GM19395 (cell line): ENCODE measurements around the gene KIAA1217.

Source experiments
- ATAC-seq: cut with Tn5 transposase; IDR thresholded peaks from one replicate; pipeline ENCODE4 v1.9.1; 2021; ENCODE audit warnings: mild to moderate bottlenecking, moderate library complexity; ENCODE audit not compliant: unreplicated experiment

KIAA1217 gene

DNA sequence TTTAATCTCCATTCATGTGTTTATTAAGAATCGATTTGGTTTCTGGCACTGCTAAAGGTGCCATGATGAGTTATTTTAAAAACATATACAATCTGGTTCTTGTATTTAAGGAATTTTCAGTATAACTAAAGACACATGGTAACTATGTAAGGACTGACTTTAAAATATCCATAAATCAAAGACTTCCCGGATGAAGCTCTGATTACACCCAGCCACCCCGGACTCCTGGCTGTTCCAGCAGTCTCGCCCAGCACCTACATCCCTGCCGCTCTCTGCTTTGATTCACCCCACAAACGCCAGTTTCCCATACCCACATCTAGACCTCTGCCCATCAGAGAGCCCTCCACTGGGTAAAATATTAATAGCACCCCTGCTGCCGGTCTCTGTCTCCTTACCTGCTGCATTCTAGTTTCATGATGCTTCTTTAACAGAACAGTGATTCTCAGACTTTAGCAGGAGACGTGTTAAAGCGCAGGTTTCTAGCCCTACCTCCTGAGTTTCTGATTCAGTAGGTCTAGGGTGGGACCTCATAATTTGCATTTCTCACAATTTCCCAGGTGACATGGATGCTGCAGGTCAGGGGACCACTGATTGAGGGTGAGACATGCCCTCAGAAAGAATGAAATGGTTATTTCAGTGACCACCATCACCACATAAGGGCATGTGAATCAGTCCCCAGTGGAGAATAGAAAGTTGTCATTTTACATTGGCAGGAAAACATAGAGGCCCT lies 185.7 kb downstream of the KIAA1217 start:
- peak; percentile 85 for ATAC-seq

DNA sequence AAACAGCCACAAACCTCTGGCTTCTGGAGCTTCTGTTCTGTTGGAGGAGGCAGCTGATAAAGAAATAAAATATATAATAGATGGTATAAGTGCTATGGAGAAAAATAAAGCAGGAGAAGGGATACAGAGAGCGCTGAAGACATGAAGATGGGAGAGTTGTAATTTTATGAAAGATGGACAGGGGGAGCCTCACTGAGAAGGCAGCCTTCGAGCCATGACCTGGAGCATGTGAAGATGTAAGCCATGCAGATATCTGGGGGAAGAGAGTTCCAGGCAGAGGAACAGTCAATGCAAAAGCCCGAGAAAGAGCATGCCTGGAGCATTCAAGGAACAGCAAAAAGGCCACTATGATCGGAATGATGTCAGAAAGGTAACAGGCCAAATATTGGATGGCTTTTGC lies 187.5 kb downstream of the KIAA1217 start:
- no peak for ATAC-seq

DNA sequence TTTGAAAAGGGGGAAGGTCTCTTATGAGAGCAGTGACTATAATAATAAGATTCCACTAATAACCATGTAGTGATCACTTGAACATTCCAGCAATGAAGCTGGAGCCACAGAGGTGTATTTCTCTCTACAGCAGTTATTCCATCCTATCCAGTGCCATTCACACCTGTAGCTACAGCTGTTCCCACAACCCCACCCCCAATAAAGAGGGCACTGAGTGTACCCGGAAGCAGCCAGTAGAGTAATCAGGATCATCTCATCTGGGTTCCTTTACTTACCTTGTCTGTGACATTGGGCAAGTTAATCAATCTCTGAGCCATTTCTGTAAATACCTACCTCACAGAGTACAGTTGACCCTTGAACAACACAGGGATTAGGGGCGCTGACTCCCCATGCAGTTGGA lies 188.7 kb downstream of the KIAA1217 start:
- ATAC-seq = no peak

DNA sequence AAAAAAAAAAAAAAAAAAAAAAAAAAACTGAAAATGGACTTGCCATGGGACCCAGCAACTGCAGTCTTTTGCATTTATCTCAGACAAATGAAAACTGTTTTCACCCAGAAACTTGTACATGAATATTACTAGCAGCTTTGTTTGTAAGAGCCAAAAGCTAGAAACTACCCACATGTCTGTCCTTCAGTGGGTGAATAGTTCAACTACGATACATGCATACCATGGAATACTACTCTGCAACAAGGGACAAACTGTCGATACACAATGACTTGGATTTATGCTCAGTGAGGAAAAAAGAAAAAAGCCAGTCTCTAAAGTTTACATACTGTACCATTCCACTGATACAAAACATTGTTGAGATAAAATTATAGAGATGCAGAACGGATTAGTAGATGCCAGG lies 195.6 kb downstream of the KIAA1217 start:
- no peak for ATAC-seq

DNA sequence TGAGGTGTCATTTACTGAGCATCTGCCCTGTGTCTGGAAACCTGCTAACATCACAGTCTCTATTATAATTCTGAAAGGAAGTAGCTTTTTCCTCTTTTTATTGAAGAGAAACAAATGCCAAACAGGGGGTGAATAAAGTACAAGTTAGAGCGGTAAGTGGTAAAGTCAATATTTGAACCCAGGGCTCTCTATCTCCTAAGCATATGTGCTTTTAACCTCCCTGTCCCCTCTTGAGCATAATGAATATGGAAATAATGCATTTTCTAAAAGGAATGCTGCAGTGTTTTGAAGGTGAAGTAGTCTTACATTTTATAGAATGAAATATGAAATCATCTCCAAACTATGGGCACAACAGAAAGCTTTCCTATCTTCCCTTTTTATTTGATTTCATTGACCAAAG lies 196.7 kb downstream of the KIAA1217 start:
- no peak for ATAC-seq

DNA sequence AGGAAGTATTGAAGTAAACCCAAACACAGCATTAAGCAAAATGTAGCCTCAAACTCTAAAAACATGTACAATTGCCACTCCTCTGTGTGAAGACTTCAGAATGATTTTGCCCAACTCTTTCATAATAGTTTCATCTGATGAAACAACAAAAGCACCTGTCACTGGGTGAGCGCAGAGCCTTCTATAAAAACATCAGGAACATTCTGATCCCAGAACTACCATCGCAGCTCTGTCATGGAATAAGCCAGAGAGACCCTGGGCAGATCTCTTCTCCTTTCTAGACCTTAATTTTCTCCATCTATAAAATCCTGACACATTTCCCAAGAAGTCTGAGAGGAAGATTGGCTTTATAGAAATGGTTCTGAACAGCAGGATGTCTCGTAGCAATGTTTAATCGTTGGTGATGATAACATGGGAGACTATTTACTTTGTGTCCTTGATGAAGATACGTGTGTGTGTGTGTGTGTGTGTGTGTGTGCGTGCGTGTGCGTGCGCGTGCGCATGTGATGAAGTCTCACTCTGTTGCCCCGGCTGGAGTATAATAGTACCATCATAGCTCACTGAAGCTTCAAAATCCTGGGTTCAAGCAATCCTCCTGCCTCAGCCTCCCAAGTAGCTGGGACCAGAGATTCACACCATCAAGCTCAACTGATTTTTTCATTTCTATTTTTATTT lies 198.0 kb downstream of the KIAA1217 start:
- ATAC-seq = no peak

DNA sequence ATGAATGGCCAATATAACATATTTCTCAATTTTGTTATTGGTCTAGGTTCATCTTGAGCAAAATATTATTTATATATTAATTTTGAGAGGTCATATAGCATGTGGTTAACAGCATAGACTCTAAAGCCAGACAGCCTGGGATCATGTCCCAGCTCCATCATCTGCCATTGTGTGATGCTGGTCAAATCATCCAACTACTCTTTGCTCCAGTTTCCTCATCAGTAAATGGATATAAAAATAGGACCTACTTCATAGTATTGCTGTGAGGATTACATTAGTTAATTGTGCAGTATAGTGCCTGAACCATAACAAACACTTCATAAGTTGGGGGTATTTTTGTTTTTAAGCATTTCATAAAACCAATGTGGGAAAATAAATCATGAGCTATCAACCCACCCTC lies 199.0 kb downstream of the KIAA1217 start:
- ATAC-seq = no peak

DNA sequence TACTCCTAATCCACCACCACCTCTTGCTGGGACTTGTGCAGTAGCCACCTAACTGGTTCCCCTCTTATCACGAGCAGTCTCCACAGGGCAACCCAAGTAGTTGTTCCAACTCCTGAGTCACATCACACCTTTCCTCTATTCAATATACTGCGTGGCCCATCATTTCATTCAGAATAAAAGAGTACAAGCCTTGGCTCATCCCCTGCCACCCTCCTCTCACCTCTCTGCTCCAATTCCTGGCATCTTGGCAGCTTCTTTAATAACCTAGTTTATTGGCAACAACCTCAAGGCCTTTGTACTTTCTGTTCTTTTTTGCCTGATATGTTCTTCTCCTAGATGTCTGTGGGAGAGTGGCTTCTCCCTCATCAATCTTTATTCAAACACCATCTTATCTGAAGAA lies 199.4 kb downstream of the KIAA1217 start:
- no peak for ATAC-seq

DNA sequence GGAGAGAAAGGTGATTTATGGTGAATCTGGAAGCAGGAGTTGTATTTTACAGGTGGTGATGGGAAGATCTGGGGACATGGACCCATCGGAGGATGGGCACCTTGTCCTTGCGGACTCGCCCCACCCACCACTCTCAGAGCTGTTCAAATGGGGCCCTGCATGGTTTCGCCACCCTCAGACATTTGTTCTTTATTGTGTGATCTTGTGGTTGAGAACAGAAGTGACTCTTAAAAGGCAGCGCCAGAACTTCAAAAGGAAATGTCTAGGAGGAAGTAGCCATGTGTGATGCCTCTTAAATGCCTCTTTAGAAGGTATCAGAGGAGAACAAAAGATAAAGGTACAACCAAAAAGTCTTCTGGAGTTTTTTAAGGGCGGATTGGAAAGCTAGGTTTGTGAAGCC lies 205.7 kb downstream of the KIAA1217 start:
- ATAC-seq = peak; percentile 57

DNA sequence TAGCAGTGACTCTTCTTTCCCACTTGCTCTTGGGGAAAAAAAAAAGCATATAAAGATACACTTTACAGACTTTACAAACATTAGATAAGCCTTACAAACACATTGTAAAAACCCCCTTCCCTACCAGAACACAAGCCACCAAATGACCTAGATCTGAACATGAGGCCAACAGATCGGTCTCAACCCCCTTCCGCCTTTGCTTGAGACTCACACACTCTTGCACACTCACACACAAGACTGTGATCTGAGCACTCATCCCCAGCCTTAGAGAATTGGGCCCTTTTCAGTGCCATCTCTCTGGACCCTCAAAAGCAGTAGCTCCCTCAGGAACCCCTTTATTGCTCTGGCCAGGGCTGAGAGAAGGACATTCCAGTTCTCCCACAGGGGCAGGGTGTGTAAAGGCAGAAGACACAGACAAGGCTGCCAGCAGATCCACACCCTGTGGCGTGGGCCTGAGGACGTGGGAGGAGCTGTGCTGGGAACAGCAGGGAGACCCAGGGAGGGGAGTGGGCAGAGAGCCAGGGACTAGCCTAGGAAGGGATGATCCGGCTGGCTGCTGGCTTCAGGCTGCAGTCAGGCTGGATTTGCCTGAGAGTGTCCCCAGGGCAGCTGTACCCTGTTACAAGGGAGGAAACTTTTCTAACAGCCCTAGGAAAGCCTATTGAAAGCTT lies 206.7 kb downstream of the KIAA1217 start:
- no peak for ATAC-seq

DNA sequence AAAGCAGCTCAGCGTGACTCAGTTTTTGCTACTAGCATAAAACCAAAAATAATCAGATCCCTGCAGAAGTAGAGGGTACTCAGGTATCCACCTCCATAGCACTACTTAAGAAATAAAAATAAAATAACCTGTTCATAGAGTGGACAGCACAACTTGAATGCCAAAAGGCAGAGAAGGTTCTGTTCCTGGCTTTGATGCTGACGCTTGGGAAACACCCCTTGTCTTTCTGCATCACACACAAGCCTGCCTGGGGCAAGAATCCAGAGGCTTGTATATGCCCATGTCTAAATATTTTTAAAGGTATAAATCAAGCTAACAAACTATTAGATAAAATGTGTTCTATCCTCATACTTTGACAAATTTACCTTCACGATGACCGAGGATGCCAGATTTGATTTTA lies 207.3 kb downstream of the KIAA1217 start:
- ATAC-seq = no peak

DNA sequence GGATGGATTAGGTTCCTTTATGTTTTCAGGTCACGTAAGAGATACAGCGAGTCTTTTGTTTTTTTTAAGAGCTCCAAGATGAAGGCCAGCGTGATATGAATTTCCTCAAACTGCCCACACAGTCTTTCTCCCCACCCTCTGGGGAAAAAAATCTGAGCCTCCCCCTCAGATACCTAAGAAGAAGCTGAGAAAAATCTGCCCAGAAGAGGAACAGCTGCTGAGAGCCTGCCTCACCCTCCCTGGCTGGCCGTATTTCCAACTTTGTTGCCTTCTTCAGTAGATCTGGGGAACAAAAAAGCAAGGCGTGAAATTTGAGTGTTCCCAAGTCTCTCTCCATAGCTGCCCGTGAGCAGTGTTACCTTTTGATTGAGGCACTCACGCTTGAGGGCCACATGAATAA lies 208.1 kb downstream of the KIAA1217 start:
- no peak for ATAC-seq

DNA sequence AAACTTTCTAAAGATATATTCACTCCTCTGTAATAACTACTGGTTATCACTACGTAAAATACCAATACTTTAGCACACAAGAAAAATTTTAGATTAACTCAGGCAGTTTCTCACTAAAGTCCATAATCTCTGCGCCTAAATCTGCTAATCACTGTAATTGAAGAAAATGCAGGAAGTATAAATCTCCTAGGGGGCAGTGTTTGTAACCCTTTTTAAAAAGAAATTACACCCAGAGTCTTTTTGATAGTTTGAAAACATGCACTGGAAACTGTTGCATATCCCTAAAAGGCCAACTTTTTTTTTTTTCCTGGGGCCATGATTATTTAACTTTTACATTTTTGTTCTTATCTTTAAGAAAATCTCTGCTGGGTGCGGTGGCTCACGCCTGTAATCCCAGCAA lies 209.6 kb downstream of the KIAA1217 start:
- no peak for ATAC-seq

DNA sequence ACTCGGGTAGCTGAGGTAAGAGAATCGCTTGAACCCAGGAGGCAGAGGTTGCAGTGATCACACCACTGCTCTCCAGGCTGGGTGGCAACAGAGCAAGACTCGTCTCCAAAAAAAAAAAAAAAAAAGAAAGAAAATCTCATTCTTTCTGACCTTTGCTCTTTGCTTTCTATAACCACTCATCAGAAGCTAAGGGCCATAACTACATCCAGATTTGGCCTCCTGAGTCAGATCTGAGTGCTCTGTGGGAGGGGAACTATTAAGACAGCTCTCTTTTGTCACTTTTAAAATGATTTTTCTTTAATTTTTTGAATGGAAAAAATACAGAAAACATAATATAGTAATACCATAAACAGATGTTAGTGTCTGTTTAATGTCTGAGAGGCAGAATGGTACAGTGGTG lies 210.1 kb downstream of the KIAA1217 start:
- no peak for ATAC-seq

DNA sequence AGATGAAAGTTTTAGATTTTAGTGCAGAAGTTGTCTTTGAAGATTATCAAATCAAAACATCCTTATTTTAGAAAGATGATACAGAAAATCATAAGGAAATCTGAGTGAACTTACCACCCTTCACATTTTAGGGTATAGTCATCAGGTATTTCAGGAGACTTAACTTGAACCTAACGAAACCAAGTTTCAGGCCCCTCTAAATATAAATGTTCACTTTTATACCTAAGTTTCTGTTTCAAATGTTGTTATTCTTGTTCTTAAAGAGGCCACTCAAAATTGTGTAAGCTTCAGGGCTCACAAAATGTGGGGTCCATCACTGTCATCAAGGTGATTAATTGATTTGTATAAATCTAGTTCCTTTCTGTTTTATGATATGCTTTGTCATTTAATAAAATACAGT lies 216.2 kb downstream of the KIAA1217 start:
- peak; percentile 81 for ATAC-seq

DNA sequence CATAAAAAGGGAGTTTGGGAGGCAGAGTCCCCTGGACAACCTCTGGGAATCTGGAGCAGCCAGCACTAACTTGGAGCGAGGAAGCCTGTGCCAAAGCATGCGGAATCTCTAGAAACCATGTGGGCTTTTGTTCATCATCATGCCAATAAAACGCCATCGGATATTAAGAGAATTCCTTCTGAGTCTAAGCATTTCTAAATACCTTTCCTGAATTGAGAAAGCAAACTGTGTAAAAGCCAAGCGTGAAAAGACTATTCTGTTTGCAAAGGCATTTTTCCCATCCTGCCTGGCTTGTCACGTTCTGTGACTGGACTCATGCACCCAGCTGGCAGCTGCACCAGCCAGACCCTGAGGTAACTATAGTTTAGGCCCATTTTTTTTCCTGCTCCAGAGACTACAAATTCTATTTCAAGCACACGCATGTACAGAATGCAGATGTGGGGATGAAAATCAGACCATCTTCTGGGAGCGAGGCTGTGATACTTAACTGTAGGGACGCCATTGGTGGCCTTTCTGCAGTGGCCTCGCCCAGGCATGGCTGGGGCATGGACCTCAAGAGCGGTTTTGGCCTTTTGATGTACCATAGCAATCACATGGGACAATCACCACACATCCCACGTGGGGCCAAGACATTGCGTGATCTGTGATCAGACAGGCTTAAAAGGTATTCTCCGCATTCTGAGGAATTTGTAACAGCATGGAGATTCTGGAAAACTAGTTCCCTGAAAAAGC lies 218.9 kb downstream of the KIAA1217 start:
- ATAC-seq = no peak

DNA sequence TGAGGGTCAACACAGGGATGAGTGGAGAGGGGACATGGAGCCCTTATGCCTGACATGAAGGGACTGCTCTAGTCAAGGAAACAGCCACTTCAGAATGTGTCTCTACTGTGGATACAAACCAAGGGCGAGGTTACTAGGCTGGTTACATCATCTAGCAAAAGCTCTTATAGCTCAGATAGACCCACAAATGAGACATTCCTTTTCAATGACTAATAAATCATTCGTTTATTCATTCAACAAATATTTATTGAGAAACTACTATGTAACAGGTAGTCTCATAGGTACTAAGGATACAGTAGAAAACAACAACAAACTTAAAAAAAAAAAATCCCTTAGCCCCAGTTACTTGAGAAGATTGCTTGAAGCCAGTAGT lies 219.5 kb downstream of the KIAA1217 start:
- ATAC-seq = no peak

DNA sequence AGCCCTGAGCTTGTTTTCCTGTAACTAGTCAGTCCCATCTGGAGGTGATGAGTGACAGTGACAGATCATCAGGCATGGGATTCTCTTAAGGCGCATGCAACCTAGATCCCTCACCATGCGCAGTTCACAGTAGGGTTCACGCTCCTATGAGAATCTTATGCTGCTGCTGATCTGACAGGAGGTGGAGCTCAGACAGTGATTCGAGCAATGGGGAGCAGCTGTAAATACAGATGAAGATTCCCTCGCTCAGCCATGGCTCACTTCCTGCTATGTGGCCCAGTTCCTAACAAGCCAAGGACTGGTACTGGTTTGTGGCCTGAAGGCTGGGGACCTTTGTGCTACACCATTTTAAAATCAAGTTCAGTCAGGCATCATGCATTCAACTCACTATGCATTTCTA lies 221.7 kb downstream of the KIAA1217 start:
- ATAC-seq = no peak

DNA sequence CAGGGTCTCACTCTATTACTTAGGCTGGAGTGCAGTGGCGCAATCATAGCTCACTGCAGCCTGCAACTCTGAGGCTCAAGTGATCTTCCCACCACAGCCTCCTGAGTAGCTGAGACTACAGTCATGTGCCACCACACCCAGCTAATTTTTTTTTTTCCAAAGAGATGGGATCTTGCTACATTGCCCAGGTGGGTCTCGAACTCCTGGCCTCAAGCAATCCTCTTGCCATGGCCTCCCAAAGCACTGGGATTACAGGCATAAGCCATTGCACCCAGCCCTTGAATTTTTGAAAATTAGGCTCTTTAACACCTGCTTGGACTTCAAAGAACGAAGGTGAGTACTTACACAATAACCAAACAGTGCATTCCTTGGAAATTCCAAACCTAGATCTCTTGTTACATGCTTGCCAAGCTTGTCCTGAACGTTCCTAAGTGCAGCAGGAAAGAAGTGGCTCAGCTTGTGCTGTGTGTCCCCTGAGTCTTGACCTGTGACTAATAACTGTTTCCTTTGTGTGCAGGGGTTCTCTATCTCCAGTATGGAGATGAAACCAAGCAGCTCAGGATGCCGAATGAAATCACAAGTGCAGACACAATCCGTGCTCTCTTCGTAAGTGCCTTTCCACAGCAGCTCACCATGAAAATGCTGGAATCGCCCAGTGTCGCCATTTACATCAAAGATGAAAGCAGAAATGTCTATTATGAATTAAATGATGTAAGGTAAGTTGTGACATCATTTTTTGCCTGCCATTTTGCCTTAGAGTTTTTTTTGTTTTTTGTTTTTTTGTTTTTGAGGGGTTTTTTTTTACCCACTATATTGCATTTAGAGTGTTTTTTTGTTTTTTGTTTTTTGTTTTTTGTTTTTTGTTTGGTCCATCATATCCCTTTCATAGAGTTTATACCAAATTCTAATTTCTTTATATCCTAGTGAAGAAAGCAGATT lies 223.8 kb downstream of the KIAA1217 start:
- ATAC-seq = no peak

DNA sequence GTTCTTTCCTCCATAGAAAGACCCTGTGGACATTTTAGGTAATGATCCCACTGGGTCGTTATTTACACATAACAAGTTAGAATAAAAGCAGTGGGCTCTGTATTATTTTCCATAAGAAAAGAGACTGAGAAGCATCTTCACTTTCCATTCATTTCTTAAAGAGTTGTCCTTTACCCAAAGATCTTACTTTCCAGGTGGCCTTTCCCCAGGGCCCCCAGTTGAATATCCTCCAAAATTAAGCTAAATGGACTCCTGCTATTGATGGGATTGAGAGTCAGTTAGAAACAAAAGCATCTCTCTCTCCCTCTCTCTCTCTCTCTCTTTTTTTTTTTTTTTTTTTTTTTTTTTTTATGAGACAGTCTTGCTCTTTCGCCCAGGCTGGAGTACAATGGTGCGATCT lies 224.8 kb downstream of the KIAA1217 start:
- ATAC-seq = no peak

DNA sequence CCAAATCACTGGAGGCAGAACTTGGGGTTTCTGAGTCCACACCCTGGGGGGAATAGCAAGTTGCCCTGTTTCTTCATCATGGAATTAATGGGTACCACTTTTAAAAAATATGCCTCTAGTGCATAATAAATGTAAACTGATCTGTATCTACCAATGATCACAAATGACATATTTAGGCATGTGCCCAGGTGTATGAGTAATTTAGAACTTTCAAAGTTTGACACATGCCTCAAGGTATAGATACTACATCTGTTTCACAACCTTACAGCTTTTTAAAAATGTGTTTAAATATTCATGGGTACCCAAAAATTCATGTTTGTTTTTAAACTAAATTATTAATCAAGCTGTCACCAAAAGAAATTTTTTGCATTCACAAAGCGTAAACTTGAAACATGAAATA lies 226.0 kb downstream of the KIAA1217 start:
- no peak for ATAC-seq
